Mesodermal cell (in vitro differentiated cells): Measurements from ENCODE around the gene NOC4L.

Experiments
- H3K27ac ChIP-seq: 2 replicates; pipeline ENCODE4 v1.7.0; 2013; ENCODE audit warnings: mild to moderate bottlenecking, low read depth, low read length, moderate library complexity; ENCODE audit not compliant: severe bottlenecking
- H3K36me3 ChIP-seq: 2 replicates; pipeline ENCODE4 v1.7.1; 2013; ENCODE audit warnings: mild to moderate bottlenecking, low read length, moderate library complexity; ENCODE audit not compliant: control insufficient read depth, insufficient read depth
- H3K4me1 ChIP-seq: one replicate; pipeline ENCODE4 v1.7.1; 2013; ENCODE audit warnings: mild to moderate bottlenecking, low read length; ENCODE audit not compliant: insufficient read depth, control insufficient read depth, poor library complexity, severe bottlenecking
- H3K4me3 ChIP-seq: 2 replicates; pipeline ENCODE4 v1.7.0; 2013; ENCODE audit warnings: low read length, control low read depth, mild to moderate bottlenecking; ENCODE audit not compliant: insufficient read depth, poor library complexity, severe bottlenecking; ENCODE audit errors: extremely low read depth
- H3K9me3 ChIP-seq: 2 replicates; pipeline ENCODE4 v1.7.1; 2013; ENCODE audit warnings: mild to moderate bottlenecking, low read length, moderate library complexity; ENCODE audit not compliant: control insufficient read depth
- WGBS, 2 experiments: methylation state at CpG; one replicate each; pipeline ENCODE4 v1.1.5; 2013; ENCODE audit warnings: missing lambda C conversion rate in 2 of 2; ENCODE audit not compliant: insufficient coverage in 2 of 2; 5-methylcytosine and 5-hydroxymethylcytosine counted together

The NOC4L gene

GRCh38 chr12:132123970-132124765, 20.1 kb upstream of the NOC4L start:
- H3K9me3 ChIP-seq: peaks cover 18% of the 10 kb centered on the region
- peaks cover 87% of the 10 kb centered on the region for H3K36me3 ChIP-seq
- WGBS, 2 experiments: 93 to 96% methylated on average over 10 to 12 of the region's 12 CpGs
- H3K4me3 ChIP-seq: no peak overlapping the region
- no peak overlapping the region for H3K27ac ChIP-seq
- H3K4me1 ChIP-seq: no peaks in the 10 kb centered on the region

DNA sequence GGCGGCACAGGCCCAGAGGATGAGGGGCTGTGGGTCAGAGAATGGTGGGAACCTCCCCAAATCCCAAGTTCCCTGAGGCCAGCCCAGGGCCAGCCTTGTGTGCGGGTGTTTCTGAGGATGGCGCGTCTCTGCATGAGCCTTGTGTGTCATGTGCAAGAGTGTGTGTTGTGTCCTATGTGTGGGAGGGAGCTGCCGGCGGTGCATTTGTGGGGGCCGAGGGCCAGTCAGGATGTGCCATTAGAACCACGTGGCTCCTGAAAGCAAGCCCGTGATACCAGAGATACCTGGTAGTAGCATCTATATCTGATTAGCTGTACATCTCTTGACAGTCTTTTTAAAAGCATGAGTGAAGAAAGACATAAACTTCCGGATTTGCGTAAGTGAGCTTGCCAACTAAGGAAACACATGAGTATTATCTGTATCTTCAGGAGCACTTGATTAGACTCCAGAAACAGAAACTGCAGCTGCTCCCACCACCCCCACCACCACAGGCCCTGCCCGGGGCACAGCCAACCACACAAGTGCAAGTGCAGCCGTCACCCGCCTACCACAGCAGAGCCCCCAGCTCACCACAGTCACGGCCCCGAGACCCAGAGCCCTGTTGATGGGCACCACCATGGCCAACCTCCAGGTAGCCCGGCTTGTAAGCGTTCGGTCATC, 19.4 kb upstream of the NOC4L start:
- Histone ChIP-seq H3K4me3 (no peak overlapping the region), H3K27ac (no peak overlapping the region), H3K4me1 (no peaks in the 10 kb centered on the region), H3K9me3 (peaks cover 18% of the 10 kb centered on the region), H3K36me3 (peaks cover 90% of the 10 kb centered on the region)
- 96 to 100% methylated on average over 6 to 16 of the region's 19 CpGs for WGBS, 2 experiments

- no peak overlapping the region for H3K27ac ChIP-seq
- no peaks in the 10 kb centered on the region for H3K4me1 ChIP-seq
- H3K4me3 ChIP-seq: no peak overlapping the region
- peaks cover 18% of the 10 kb centered on the region for H3K9me3 ChIP-seq
- WGBS, 2 experiments: 95 to 99% methylated on average over 10 to 11 of the region's 12 CpGs
- H3K36me3 ChIP-seq: peaks cover 91% of the 10 kb centered on the region
Measured at GRCh38 chr12:132125736-132126135, 18.5 kb upstream of the NOC4L start.

DNA sequence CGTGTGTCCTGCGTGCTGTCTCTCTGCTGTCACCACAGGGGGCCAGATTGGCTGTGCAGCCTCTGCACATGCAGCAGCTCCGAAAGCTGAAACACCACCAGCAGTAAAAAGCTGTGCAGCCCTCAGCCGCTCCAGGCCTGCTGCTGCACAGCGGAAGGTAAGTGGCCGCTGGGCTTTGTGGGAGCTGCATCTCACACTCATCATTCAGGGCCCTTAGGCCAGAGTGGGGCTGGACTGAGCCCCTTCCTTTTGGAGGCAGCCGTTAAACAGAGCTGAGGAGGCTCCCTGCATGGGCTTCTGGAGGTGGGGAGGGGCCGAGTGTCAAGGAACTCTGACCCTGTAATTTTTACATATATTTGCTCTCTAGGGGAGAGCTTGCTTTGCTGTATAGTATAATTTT, 17.2 kb upstream of the NOC4L start:
- H3K4me1 ChIP-seq: no peaks in the 10 kb centered on the region
- no peak overlapping the region for H3K27ac ChIP-seq
- peaks cover 81% of the 10 kb centered on the region for H3K36me3 ChIP-seq
- no peak overlapping the region for H3K4me3 ChIP-seq
- WGBS, 2 experiments: 93 to 100% methylated on average over 6 of the region's 8 CpGs
- peaks cover 18% of the 10 kb centered on the region for H3K9me3 ChIP-seq

- no peaks in the 10 kb centered on the region for H3K4me1 ChIP-seq
- H3K36me3 ChIP-seq: peaks cover 61% of the 10 kb centered on the region
- H3K4me3 ChIP-seq: no peak overlapping the region
- 89 to 100% methylated on average over 2 to 3 of the region's 3 CpGs for WGBS, 2 experiments
- H3K27ac ChIP-seq: no peak overlapping the region
- H3K9me3 ChIP-seq: peaks cover 18% of the 10 kb centered on the region
Measured at GRCh38 chr12:132129007-132129406, 15.2 kb upstream of the NOC4L start.

DNA sequence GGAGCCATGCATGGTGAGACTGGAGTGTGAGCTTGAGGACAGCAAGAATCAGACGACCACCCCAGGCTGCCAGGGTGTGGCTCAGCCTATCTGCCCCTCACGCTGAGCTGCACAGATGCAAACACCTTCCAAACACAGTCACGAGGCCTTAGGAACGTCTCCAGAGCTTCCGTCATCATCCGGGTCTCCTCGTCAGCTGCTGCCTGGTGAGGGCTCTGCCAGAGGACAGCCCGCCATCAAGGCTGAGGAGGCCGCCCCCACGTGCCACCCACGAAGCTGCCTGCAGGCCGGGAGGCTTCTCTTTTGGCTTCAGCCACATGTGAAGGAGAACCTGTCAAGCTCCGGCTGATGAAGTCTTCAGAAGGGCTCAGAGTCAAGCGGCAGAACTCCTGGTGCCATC, 13.6 kb upstream of the NOC4L start:
- peaks cover 45% of the 10 kb centered on the region for H3K36me3 ChIP-seq
- H3K4me1 ChIP-seq: no peaks in the 10 kb centered on the region
- no peak overlapping the region for H3K27ac ChIP-seq
- 94 to 97% methylated on average over 14 of the region's 14 CpGs for WGBS, 2 experiments
- H3K9me3 ChIP-seq: peaks cover 18% of the 10 kb centered on the region
- H3K4me3 ChIP-seq: no peak overlapping the region

GRCh38 chr12:132131229-132131628, 13.0 kb upstream of the NOC4L start:
- Histone ChIP-seq H3K27ac (no peak overlapping the region), H3K4me1 (no peaks in the 10 kb centered on the region), H3K36me3 (peaks cover 39% of the 10 kb centered on the region), H3K9me3 (peaks cover 18% of the 10 kb centered on the region), H3K4me3 (no peak overlapping the region)
- 95 to 96% methylated on average over 7 to 14 of the region's 14 CpGs for WGBS, 2 experiments

- Histone ChIP-seq H3K4me3 (no peak overlapping the region), H3K27ac (no peak overlapping the region), H3K36me3 (peaks cover 32% of the 10 kb centered on the region), H3K9me3 (peaks cover 14% of the 10 kb centered on the region), H3K4me1 (no peaks in the 10 kb centered on the region)
- WGBS, 2 experiments: 87 to 93% methylated on average over 13 to 14 of the region's 14 CpGs
Measured at GRCh38 chr12:132131952-132132351, 12.3 kb upstream of the NOC4L start.

DNA sequence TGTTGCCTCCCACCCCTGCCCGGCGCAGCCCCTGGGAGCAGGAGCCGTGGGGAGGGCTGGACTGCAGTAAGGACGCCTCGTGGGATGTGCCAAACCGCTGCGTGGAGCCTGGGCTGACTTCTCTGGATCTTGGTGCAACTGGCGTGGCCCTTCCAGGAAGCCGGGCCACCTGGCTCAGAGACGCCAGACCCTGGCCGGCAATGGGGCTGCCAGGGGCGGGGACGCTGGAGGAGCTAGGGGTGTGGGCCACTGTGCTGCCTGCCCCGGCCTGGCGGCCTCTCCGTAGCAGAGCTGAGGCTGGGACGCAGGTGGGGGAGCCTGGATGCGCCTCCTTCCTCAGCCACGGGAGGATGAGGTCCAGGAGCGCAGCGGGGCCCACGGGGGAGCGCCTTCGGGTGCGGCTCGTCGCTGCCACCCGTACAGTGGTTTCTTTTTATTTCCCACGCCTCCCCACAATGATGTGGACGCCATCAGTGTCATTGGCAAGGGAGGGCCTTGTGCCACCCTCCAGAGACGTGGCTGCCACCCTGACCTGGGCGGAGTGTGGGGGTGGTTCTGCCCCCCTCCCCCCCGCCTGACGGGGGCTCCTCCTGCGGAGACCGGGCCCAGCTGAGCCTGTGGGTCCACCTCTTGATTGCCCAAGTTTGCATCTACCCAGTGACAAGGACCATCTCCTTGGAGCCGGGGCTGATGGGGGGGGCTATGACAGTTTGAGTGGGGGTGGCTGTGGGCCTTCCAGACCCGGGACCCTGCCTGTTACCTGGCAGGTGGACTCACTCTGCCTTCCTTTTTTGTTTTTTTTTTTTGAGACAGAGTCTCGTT, 11.4 kb upstream of the NOC4L start:
- H3K4me3 ChIP-seq: no peak overlapping the region
- H3K27ac ChIP-seq: no peak overlapping the region
- peaks cover 8% of the 10 kb centered on the region for H3K9me3 ChIP-seq
- WGBS, 2 experiments: 90 to 91% methylated on average over 31 to 36 of the region's 39 CpGs
- H3K36me3 ChIP-seq: peaks cover 25% of the 10 kb centered on the region
- H3K4me1 ChIP-seq: no peaks in the 10 kb centered on the region

GRCh38 chr12:132133952-132134652, 10.2 kb upstream of the NOC4L start:
- WGBS, 2 experiments: 62 to 70% methylated on average over 17 to 18 of the region's 27 CpGs
- Histone ChIP-seq H3K27ac (no peak overlapping the region), H3K4me1 (no peaks in the 10 kb centered on the region), H3K9me3 (no peaks in the 10 kb centered on the region), H3K4me3 (no peak overlapping the region), H3K36me3 (peaks cover 21% of the 10 kb centered on the region)
